Gastroesophageal sphincter (tissue), 4 donors: ENCODE data around the gene SDK2. TPM values are rescaled to one million over a fixed set of nuclear protein-coding genes. Genes with fewer than 3 reads are reported as not detected.

Source experiments
- ATAC-seq: fragments of 150-250 bp; one replicate; pipeline ENCODE4 v1.9.1; 2016; ENCODE audit warnings: mild to moderate bottlenecking, moderate library complexity
- H3K27ac ChIP-seq, 4 donors: fragments of 200-600 bp; sonication (generic) in 3 of 4; 1 replicate in 3 of 4; 2 replicates in 1 of 4; pipeline ENCODE4 v1.5.1; 2016 to 2019
- H3K27me3 ChIP-seq: fragments of 200-600 bp; sonication (generic); one replicate; pipeline ENCODE4 v1.5.1; 2019
- H3K36me3 ChIP-seq, 2 donors: fragments of 200-600 bp; sonication (generic); one replicate each; pipeline ENCODE4 v1.5.1; 2019; ENCODE audit warnings: control low read depth in 1 of 2
- H3K4me1 ChIP-seq, 3 donors: fragments of 200-600 bp; sonication (generic); 1 replicate in 2 of 3; 2 replicates in 1 of 3; pipeline ENCODE4 v1.5.1; 2016 to 2019; ENCODE audit warnings: control low read depth in 2 of 3
- H3K4me3 ChIP-seq, 2 donors: fragments of 200-600 bp; sonication (generic); one replicate each; pipeline ENCODE4 v1.5.1; 2019; ENCODE audit warnings: mild to moderate bottlenecking in 1 of 2, moderate library complexity in 1 of 2
- H3K9me3 ChIP-seq, 3 donors: fragments of 200-600 bp; sonication (generic); one replicate each; pipeline ENCODE4 v1.5.1; 2017 to 2019; ENCODE audit warnings: control low read depth in 2 of 3
- EP300 ChIP-seq: sonication (generic); formaldehyde crosslinking; IDR thresholded peaks from one replicate; pipeline ENCODE4 v1.6.1; 2017; ENCODE audit warnings: antibody characterized with exemption, mild to moderate bottlenecking
- POLR2A ChIP-seq, 2 donors: fragments of 450-650 bp; IDR thresholded peaks; one replicate each; pipeline ENCODE4 v1.6.1; 2017; ENCODE audit warnings: antibody characterized with exemption in 2 of 2, mild to moderate bottlenecking in 2 of 2, moderate library complexity in 1 of 2
- POLR2AphosphoS5 ChIP-seq: sonication (generic); formaldehyde crosslinking; IDR thresholded peaks from one replicate; pipeline ENCODE4 v1.6.1; 2017; ENCODE audit warnings: antibody characterized with exemption
- WGBS, 2 donors: methylation state at CpG; one replicate each; pipeline ENCODE4 v1.1.5; 2018; ENCODE audit warnings: low coverage in 1 of 2; 5-methylcytosine and 5-hydroxymethylcytosine counted together
- total RNA-seq, 4 donors: library from RNA; depleted of rRNA; stranded (reverse); fragments of >200 nt; gene quantifications; one replicate each; pipeline ENCODE4 v1.1.0, GENCODE V29; 2016
- TF ChIP-seq, protein P1 (sequence below), 4 experiments: fragments of 200-600 bp in 2 of 4; fragments of 450-650 bp in 2 of 4; sonication (generic) in 1 of 4; IDR thresholded peaks; one replicate each; pipeline ENCODE4 v1.5.1; 2017 to 2019; ENCODE audit warnings: antibody characterized with exemption in 4 of 4, mild to moderate bottlenecking in 2 of 4, moderate library complexity in 2 of 4

The SDK2 gene
- total RNA-seq, 4 donors from 2014 or later = 0.31 to 2.0 (median 0.78) TPM

DNA sequence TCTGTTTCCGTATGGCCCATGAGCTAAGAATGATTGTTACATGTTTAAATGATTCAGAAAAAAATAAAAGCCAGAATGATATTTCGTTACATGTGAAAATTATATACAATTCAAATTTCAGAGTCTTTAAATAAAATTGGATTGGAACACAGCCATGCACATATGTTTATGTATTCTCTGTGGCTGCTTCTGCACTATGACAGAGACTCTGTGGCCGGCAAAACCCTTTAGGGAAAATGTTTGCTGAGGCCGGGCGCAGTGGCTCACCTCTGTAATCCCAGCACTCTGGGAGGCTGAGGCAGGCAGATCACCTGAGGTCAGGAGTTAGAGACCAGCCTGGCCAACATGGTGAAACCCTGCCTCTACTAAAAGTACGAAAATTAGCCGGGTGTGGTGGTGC lies 316.6 kb downstream of the SDK2 start:
- ATAC-seq = no peak
- Histone ChIP-seq H3K36me3 (no peaks in the 10 kb centered on the region), H3K27ac (no peak overlapping the region), H3K4me3 (no peak overlapping the region), H3K9me3 (peaks cover 0 to 2% (median 0%) of the 10 kb centered on the region in 3 donors), H3K4me1 (peaks cover 0 to 8% (median 0%) of the 10 kb centered on the region in 3 donors), H3K27me3 (no peaks in the 10 kb centered on the region)
- 81 to 88% methylated on average over 5 to 6 of the region's 7 CpGs for WGBS, 2 donors
- TF ChIP-seq EP300 (no peak), POLR2AphosphoS5 (no peak), POLR2A (IDR thresholded peaks at IDR 0.05) (no peak)
- TF ChIP-seq, protein P1, sequence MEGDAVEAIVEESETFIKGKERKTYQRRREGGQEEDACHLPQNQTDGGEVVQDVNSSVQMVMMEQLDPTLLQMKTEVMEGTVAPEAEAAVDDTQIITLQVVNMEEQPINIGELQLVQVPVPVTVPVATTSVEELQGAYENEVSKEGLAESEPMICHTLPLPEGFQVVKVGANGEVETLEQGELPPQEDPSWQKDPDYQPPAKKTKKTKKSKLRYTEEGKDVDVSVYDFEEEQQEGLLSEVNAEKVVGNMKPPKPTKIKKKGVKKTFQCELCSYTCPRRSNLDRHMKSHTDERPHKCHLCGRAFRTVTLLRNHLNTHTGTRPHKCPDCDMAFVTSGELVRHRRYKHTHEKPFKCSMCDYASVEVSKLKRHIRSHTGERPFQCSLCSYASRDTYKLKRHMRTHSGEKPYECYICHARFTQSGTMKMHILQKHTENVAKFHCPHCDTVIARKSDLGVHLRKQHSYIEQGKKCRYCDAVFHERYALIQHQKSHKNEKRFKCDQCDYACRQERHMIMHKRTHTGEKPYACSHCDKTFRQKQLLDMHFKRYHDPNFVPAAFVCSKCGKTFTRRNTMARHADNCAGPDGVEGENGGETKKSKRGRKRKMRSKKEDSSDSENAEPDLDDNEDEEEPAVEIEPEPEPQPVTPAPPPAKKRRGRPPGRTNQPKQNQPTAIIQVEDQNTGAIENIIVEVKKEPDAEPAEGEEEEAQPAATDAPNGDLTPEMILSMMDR (IDR thresholded peaks at IDR 0.05) = no peak

DNA sequence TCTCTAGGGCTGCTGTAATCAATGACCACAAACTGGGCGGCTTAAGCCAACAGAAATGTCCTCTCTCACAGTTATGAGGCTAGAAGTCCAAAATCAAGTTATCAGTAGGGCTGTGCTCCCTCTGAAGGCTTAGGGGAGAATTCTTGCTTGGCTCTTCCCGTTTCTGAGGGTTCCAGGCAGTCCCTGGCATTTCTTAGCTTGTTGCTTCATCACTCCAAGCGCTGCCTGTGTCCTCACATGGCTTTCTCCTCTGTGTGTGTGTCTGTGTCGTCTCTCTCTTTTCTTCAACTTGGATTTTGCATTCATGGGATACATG lies 318.8 kb downstream of the SDK2 start:
- peak overlapping the region in 3 of 4 donors; percentile 17 to 49 (median 32) for H3K27ac ChIP-seq
- no peaks in the 10 kb centered on the region for H3K36me3 ChIP-seq
- H3K4me1 ChIP-seq = peaks cover 0 to 8% (median 0%) of the 10 kb centered on the region in 3 donors
- peaks cover 0 to 4% (median 0%) of the 10 kb centered on the region in 3 donors for H3K9me3 ChIP-seq
- peak; percentile 90 for ATAC-seq
- no peaks in the 10 kb centered on the region for H3K27me3 ChIP-seq
- 35 to 60% methylated on average over 1 to 4 of the region's 4 CpGs for WGBS, 2 donors
- TF ChIP-seq, protein P1 (IDR thresholded peaks at IDR 0.05) = peak in 3 of 4 experiments; percentile 15 to 24 (median 23)
- peak; percentile 80 for TF ChIP-seq POLR2AphosphoS5
- TF ChIP-seq EP300 = no peak
- no peak for TF ChIP-seq POLR2A (IDR thresholded peaks at IDR 0.05)
- no peak overlapping the region for H3K4me3 ChIP-seq

DNA sequence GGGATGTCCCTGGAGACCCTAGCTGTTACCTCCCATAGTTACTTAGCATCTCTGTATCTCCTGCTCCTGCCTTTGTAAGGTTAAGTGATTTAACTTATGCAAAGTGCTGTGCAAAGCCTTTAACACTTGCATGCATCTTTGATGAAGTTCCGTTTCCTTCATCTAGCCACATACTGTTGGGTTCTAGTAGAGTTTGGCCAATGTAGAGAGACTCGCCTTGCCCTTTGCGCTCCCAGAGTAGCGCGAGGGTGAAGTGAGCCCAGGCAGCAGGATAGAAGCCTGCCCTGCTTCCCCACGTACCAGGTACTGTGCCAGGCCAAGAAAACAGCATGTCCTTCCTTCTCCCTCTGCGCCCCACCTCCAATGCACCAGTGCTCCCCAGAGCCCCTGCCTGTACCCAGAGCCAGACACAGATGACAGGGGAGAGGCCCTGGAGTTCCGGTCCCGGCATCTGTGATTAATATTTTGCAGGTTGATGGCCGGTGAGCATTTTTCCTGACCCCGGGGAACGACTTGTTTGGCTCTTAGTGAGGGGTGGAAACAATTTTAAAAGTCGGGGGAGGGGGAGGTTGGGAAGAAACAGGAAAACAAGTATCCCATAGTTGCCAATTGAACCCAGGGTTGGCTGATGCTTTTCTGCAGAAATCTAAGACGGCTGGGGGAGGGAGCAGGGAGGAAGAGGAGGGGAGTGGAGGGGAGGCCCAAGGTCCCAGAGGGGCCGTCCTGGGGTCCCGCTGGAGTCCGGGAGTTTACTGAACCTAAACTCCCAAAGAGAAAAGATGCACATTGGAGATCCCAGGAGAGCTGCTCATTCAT lies 319.3 kb downstream of the SDK2 start:
- Histone ChIP-seq H3K4me3 (no peak overlapping the region), H3K27me3 (no peaks in the 10 kb centered on the region), H3K9me3 (peaks cover 0 to 4% (median 0%) of the 10 kb centered on the region in 3 donors), H3K27ac (peak overlapping the region in 3 of 4 donors; percentile 6 to 32 (median 17)), H3K4me1 (peaks cover 0 to 8% (median 0%) of the 10 kb centered on the region in 3 donors), H3K36me3 (no peaks in the 10 kb centered on the region)
- ATAC-seq = no peak
- 49 to 70% methylated on average over 7 to 8 of the region's 17 CpGs for WGBS, 2 donors
- TF ChIP-seq POLR2AphosphoS5 (no peak), EP300 (no peak), POLR2A (IDR thresholded peaks at IDR 0.05) (no peak)
- TF ChIP-seq, protein P1 (IDR thresholded peaks at IDR 0.05) = no peak

DNA sequence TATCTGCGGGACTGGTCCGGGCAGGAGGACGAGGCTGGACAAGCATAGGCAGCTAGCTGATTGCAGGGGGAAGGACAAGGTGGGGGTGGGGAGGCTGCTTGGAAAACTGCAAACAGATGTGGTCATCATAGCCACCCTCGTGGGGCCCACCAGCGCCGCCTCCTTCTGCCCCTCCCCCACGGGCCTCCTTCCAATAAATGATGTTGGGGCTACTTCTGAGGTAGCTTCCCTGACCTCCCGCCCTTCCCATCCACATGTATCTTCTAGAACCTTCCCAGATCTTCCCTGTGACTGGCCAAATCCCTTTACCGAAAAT lies 320.1 kb downstream of the SDK2 start:
- no peaks in the 10 kb centered on the region for H3K27me3 ChIP-seq
- peaks cover 0 to 4% (median 0%) of the 10 kb centered on the region in 3 donors for H3K9me3 ChIP-seq
- peaks cover 0 to 8% (median 0%) of the 10 kb centered on the region in 3 donors for H3K4me1 ChIP-seq
- ATAC-seq = no peak
- no peak overlapping the region for H3K27ac ChIP-seq
- no peaks in the 10 kb centered on the region for H3K36me3 ChIP-seq
- H3K4me3 ChIP-seq = no peak overlapping the region
- TF ChIP-seq POLR2AphosphoS5 = no peak
- no peak for TF ChIP-seq POLR2A (IDR thresholded peaks at IDR 0.05)
- no CpG with 5 or more reads among the region's 9 CpGs for WGBS, 2 donors

DNA sequence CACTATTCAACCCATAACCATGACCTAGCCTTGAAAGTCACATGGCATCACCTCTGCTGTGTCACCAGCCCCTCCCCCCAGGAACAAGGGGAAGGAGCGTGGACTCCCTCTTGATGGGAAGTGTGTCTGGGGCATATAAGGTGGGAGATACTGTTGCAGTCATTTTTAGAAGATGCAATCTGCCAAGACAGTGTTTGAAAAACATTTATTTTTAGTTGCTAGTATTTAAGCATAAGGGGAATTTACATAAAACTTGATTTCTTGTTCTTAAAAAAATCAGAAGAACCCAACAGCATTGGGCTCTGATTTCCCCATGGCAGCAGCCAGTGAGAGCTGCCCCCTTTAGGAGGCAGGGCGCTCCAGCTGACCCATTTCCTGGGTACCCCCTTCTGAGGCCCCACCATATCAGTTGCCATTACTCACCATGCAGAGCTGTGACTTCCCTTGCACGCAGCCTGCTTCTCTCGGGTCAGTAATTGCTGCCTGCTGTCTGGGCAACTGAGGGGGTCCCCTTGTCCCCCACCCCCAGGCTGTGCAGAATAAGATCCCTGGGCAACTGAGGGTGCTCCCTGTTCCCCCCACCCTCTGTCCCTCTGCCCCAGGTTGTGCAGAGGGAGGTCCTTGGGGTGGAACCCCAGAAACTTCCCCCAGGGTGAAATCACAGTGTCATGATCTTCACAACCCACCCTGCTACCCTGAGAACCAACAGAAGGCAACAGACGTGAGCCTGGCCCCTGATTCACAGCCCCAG lies 320.7 kb downstream of the SDK2 start:
- Histone ChIP-seq H3K27me3 (no peaks in the 10 kb centered on the region), H3K9me3 (peaks cover 0 to 4% (median 0%) of the 10 kb centered on the region in 3 donors), H3K4me3 (no peak overlapping the region), H3K36me3 (no peaks in the 10 kb centered on the region), H3K27ac (no peak overlapping the region), H3K4me1 (peaks cover 0 to 8% (median 0%) of the 10 kb centered on the region in 3 donors)
- WGBS, 2 donors = 70 to 90% methylated on average over 2 of the region's 5 CpGs
- no peak for ATAC-seq
- TF ChIP-seq, protein P1 (IDR thresholded peaks at IDR 0.05) = no peak
- TF ChIP-seq POLR2AphosphoS5 = no peak
- TF ChIP-seq POLR2A (IDR thresholded peaks at IDR 0.05) = no peak
- no peak for TF ChIP-seq EP300
